GM12892 (cell line): ENCODE data around the gene RPS14.

Experiments
- DNase-seq: peaks from one replicate; pipeline ENCODE4 v3.0.0; 2011; ENCODE audit not compliant: insufficient read length
- FAIRE-seq: peaks from 2 replicates; lab custom pipeline; 2011; peaks lifted over from hg19 to GRCh38; lab: Jason Lieb, UNC
- POLR2A ChIP-seq: IDR thresholded peaks from 2 replicates; pipeline ENCODE4 v1.6.1; 2011; ENCODE audit warnings: low read depth, low read length, control low read depth
- POLR2AphosphoS5 ChIP-seq: IDR thresholded peaks from 2 replicates; pipeline ENCODE4 v1.6.1; 2011; ENCODE audit warnings: low read depth, low read length, control low read depth
- TAF1 ChIP-seq: IDR thresholded peaks from 2 replicates; pipeline ENCODE4 v1.6.1; 2011; ENCODE audit warnings: low read depth, mild to moderate bottlenecking, control low read depth, low read length, borderline replicate concordance

The RPS14 gene

GRCh38 chr5:150473673-150474358, 24.3 kb upstream of the RPS14 start:
- FAIRE-seq: no peak
- TF ChIP-seq TAF1: no peak
- DNase-seq: no peak

GRCh38 chr5:150469718-150470469, 20.4 kb upstream of the RPS14 start:
- DNase-seq (no peak), FAIRE-seq (no peak)
- TF ChIP-seq POLR2AphosphoS5 (no peak), POLR2A (no peak), TAF1 (no peak)

- no peak for FAIRE-seq
- DNase-seq: no peak
- TF ChIP-seq POLR2A (no peak), POLR2AphosphoS5 (no peak), TAF1 (no peak)
Observed at GRCh38 chr5:150468206-150468605, 18.7 kb upstream of the RPS14 start.

GRCh38 chr5:150465927-150466326, 16.4 kb upstream of the RPS14 start:
- TF ChIP-seq TAF1: no peak
- TF ChIP-seq POLR2A: no peak
- no peak for TF ChIP-seq POLR2AphosphoS5
- DNase-seq (no peak), FAIRE-seq (no peak)

GRCh38 chr5:150464554-150465012, 15.0 kb upstream of the RPS14 start:
- no peak for FAIRE-seq
- TF ChIP-seq POLR2A (no peak), POLR2AphosphoS5 (no peak), TAF1 (no peak)
- DNase-seq: no peak

- TF ChIP-seq POLR2A: peak; percentile 52; the same call in 1 of the 2 replicates
- TF ChIP-seq POLR2AphosphoS5: peak; percentile 60; the same call in 1 of the 2 replicates
- TF ChIP-seq TAF1: peak; percentile 89
- DNase-seq (peak; percentile 79), FAIRE-seq (peak; percentile 87)
Observed at GRCh38 chr5:150461231-150461630, 11.7 kb upstream of the RPS14 start.

GRCh38 chr5:150460781-150461180, 11.2 kb upstream of the RPS14 start:
- TF ChIP-seq TAF1: no peak
- no peak for TF ChIP-seq POLR2A
- TF ChIP-seq POLR2AphosphoS5: no peak
- DNase-seq (no peak), FAIRE-seq (no peak)

- no peak for TF ChIP-seq POLR2AphosphoS5
- peak; percentile 80 for DNase-seq
- FAIRE-seq: peak; percentile 85
Observed at GRCh38 chr5:150458802-150459557, 9.4 kb upstream of the RPS14 start.

GRCh38 chr5:150457562-150458240, 8.2 kb upstream of the RPS14 start:
- FAIRE-seq: no peak
- TF ChIP-seq POLR2A (no peak), TAF1 (no peak), POLR2AphosphoS5 (no peak)
- no peak for DNase-seq

- DNase-seq (no peak), FAIRE-seq (no peak)
- TF ChIP-seq POLR2A: no peak
- TF ChIP-seq POLR2AphosphoS5: no peak
- no peak for TF ChIP-seq TAF1
Observed at GRCh38 chr5:150457121-150457520, 7.6 kb upstream of the RPS14 start.
